ENCODE results near the gene C1QTNF4. TPM values are rescaled to one million over a fixed set of nuclear protein-coding genes. Genes with fewer than 3 reads are reported as not detected.
A peak's percentile ranks its signal among the peaks of the same experiment; 100 is the strongest.

C1QTNF4 gene
- total and polyA plus RNA-seq, 9 of the 15 experiments (the other 6 are each of a cell fraction or from before 2014, with no cell fraction given): not detected

GRCh38 chr11:47577460-47578041 lies 16.7 kb downstream of the C1QTNF4 start (continued):
- no peak for TF ChIP-seq ZNF408 (CRISPR knock-in tag; IDR thresholded peaks at IDR 0.05; ENCODE audit: low read depth)

GRCh38 chr11:47573321-47573720 lies 20.9 kb downstream of the C1QTNF4 start:
- ATAC-seq: no peak; the same call in 2 of the 3 replicates
- BruUV-seq (replicated peaks): no TSS peak
- no peak for FAIRE-seq
- peaks cover 24% of the 10 kb centered on the region for H3K79me2 ChIP-seq (ENCODE audit: control insufficient read depth, insufficient read depth, low read length)
- intact Hi-C loops (cut with micrococcal nuclease): no loop called here
- no peak overlapping the region for H3K4me2 ChIP-seq (ENCODE audit: insufficient read depth, low read length)
- peak in 1 of 4 experiments; percentile 10 for DNase-seq (ENCODE audit: extremely low read depth in 1 of 4, low spot score in 3 of 4)
- no peak overlapping the region for H2AFZ ChIP-seq (ENCODE audit: low read depth, low read length)
- in situ Hi-C loops (cut with MboI): no loop called here
- no peaks in the 10 kb centered on the region for H4K20me1 ChIP-seq (replicated peaks; ENCODE audit: control insufficient read depth, insufficient read depth, low read length)
- peaks cover 9 to 13% of the 10 kb centered on the region in 2 experiments; a peak in 4 of 5 replicates for H3K4me1 ChIP-seq (replicated peaks in 1 of 2; ENCODE audit: control insufficient read depth in 2 of 2, insufficient read depth in 2 of 2, low read length in 2 of 2)
- no peaks in the 10 kb centered on the region for H3K9me3 ChIP-seq (replicated peaks; ENCODE audit: control insufficient read depth, insufficient read depth, low read depth, low read length)
- 90% methylated on average over 11 of the region's 11 CpGs for WGBS (ENCODE audit: insufficient coverage, low coverage, missing lambda C conversion rate)
- no peak overlapping the region for H3K27ac ChIP-seq (ENCODE audit: extremely low read depth, low read depth, low read length)
- peak overlapping the region in 1 of 2 experiments; percentile 22; a peak in 1 of 4 replicates for H3K9ac ChIP-seq (ENCODE audit: insufficient read depth in 1 of 2, low read depth in 2 of 2, low read length in 2 of 2)
- no peaks in the 10 kb centered on the region for H3K9me1 ChIP-seq (ENCODE audit: control insufficient read depth, insufficient read depth, low read length)
- ChIA-PET POLR2A (interaction anchor here (1.0 to 3.1 kb wide), 6 partner anchors 8 to 18 kb away, joined by 3 to 17 read pairs (median 4); partner anchors contain the start of genes FAM180B and PTPMT1), CTCF (ENCODE audit: low intra/inter-chr PET ratio) (no interaction called here)
- no peak overlapping the region for H3K4me3 ChIP-seq
- H3K27me3 ChIP-seq (ENCODE audit: control insufficient read depth in 2 of 2, insufficient read depth in 2 of 2, low read length in 2 of 2): no peaks in the 10 kb centered on the region
- H3K36me3 ChIP-seq (ENCODE audit: control insufficient read depth, insufficient read depth, low read length): peaks cover 70% of the 10 kb centered on the region
- TF ChIP-seq RBFOX2 (IDR thresholded peaks at IDR 0.05; ENCODE audit: low read depth, low read length) (peak; percentile 55; the same call in 1 of the 2 replicates), ZFP36 (IDR thresholded peaks at IDR 0.05; ENCODE audit: low read depth, low read length, partially characterized antibody) (no peak), RAD21 (CRISPR knock-in tag; conservative IDR thresholded peaks at IDR 0.05 in 1 of 2, IDR thresholded peaks at IDR 0.05 in 1 of 2) (no peak), SRSF7 (optimal IDR thresholded peaks at IDR 0.05; ENCODE audit: low read depth, low read length) (no peak), BCLAF1 (IDR thresholded peaks at IDR 0.05; ENCODE audit: borderline replicate concordance in 1 of 2, control insufficient read depth in 1 of 2, low read depth in 2 of 2, low read length in 1 of 2) (no peak), NBN (IDR thresholded peaks at IDR 0.05; ENCODE audit: low read depth) (no peak), HNRNPL (IDR thresholded peaks at IDR 0.05; ENCODE audit: low read depth, low read length) (no peak), ZC3H11A (IDR thresholded peaks at IDR 0.05; ENCODE audit: low read depth, low read length) (no peak), BHLHE40 (IDR thresholded peaks at IDR 0.05; ENCODE audit: low read length) (no peak), RBM14 (IDR thresholded peaks at IDR 0.05; ENCODE audit: borderline replicate concordance, insufficient read depth, low read depth, low read length) (no peak), PTRF (tag; IDR thresholded peaks at IDR 0.05) (no peak), TBL1XR1 (IDR thresholded peaks at IDR 0.05; ENCODE audit: low read length in 2 of 2) (no peak), POLR2G (IDR thresholded peaks at IDR 0.05; ENCODE audit: low read depth, low read length) (peak; percentile 50; the same call in 1 of the 2 replicates)

Data from K562 (cell line).